Measurements from ENCODE around the gene SKOR2.

Gene SKOR2

GRCh38 chr18:47175283-47175897 lies 76.1 kb downstream of the SKOR2 start:
- Histone ChIP-seq H3K36me3 (ENCODE audit: control insufficient read depth in 4 of 4, insufficient read depth in 4 of 4, low read length in 3 of 4) (no peaks in the 10 kb centered on the region), H3K4me1 (ENCODE audit: control extremely low read depth in 1 of 4, control insufficient read depth in 4 of 4, insufficient read depth in 4 of 4, low read length in 3 of 4) (peaks cover 0 to 19% (median 13%) of the 10 kb centered on the region in 4 experiments), H3K4me3 (ENCODE audit: control insufficient read depth in 1 of 7, extremely low read depth in 1 of 7, insufficient read depth in 4 of 7, low read depth in 2 of 7, low read length in 6 of 7) (peak overlapping the region; percentile 81 to 96 (median 92)), H3K9me3 (ENCODE audit: control extremely low read depth in 1 of 5, control insufficient read depth in 4 of 5, insufficient read depth in 2 of 5, low read depth in 1 of 5, low read length in 4 of 5) (no peaks in the 10 kb centered on the region), H3K27ac (ENCODE audit: insufficient read depth in 1 of 2, low read depth in 1 of 2, low read length in 2 of 2, poor library complexity in 1 of 2, severe bottlenecking in 2 of 2) (peak overlapping the region; percentile 54 to 79), H3K27me3 (replicated peaks in 2 of 5; ENCODE audit: control insufficient read depth in 4 of 5, insufficient read depth in 5 of 5, low read length in 4 of 5) (no peaks in the 10 kb centered on the region)
- POLR2A ChIA-PET, result no interaction called here
- WGBS (ENCODE audit: insufficient coverage), result 5% methylated on average over 20 of the region's 24 CpGs
- CTCF ChIA-PET, result interaction anchor here (1.9 kb wide), 1 partner anchor 26 kb away, joined by 6 read pairs; no protein-coding TSS in a partner anchor
- DNase-seq, result no peak

- ChIA-PET CTCF (interaction anchor here (0.8 to 1.9 kb wide), 2 partner anchors 25 to 29 kb away, joined by 3 to 6 read pairs; no protein-coding TSS in a partner anchor), POLR2A (no interaction called here)
- no peaks in the 10 kb centered on the region for H3K27me3 ChIP-seq (replicated peaks in 2 of 5; ENCODE audit: control insufficient read depth in 4 of 5, insufficient read depth in 5 of 5, low read length in 4 of 5)
- WGBS (ENCODE audit: insufficient coverage), result 98% methylated on average over 9 of the region's 13 CpGs
- H3K4me1 ChIP-seq (ENCODE audit: control extremely low read depth in 1 of 4, control insufficient read depth in 4 of 4, insufficient read depth in 4 of 4, low read length in 3 of 4), result peaks cover 0 to 19% (median 13%) of the 10 kb centered on the region in 4 experiments
- no peaks in the 10 kb centered on the region for H3K36me3 ChIP-seq (ENCODE audit: control insufficient read depth in 4 of 4, insufficient read depth in 4 of 4, low read length in 3 of 4)
- DNase-seq, result no peak
- no peak overlapping the region for H3K27ac ChIP-seq (ENCODE audit: insufficient read depth in 1 of 2, low read depth in 1 of 2, low read length in 2 of 2, poor library complexity in 1 of 2, severe bottlenecking in 2 of 2)
- peak overlapping the region in 4 of 7 experiments; percentile 92 to 96 (median 94) for H3K4me3 ChIP-seq (ENCODE audit: control insufficient read depth in 1 of 7, extremely low read depth in 1 of 7, insufficient read depth in 4 of 7, low read depth in 2 of 7, low read length in 6 of 7)
- H3K9me3 ChIP-seq (ENCODE audit: control extremely low read depth in 1 of 5, control insufficient read depth in 4 of 5, insufficient read depth in 2 of 5, low read depth in 1 of 5, low read length in 4 of 5), result no peaks in the 10 kb centered on the region
Observed at GRCh38 chr18:47174545-47175116, 76.8 kb downstream of the SKOR2 start.

GRCh38 chr18:47172476-47172875 lies 79.0 kb downstream of the SKOR2 start:
- ChIA-PET POLR2A (no interaction called here), CTCF (interaction anchor here (1.6 kb wide), 1 partner anchor 22 kb away, joined by 6 read pairs; the partner anchor contains the start of gene HDHD2)
- Histone ChIP-seq H3K27me3 (replicated peaks in 2 of 5; ENCODE audit: control insufficient read depth in 4 of 5, insufficient read depth in 5 of 5, low read length in 4 of 5) (no peaks in the 10 kb centered on the region), H3K27ac (ENCODE audit: insufficient read depth in 1 of 2, low read depth in 1 of 2, low read length in 2 of 2, poor library complexity in 1 of 2, severe bottlenecking in 2 of 2) (no peak overlapping the region), H3K4me3 (ENCODE audit: control insufficient read depth in 1 of 7, extremely low read depth in 1 of 7, insufficient read depth in 4 of 7, low read depth in 2 of 7, low read length in 6 of 7) (no peak overlapping the region), H3K36me3 (ENCODE audit: control insufficient read depth in 4 of 4, insufficient read depth in 4 of 4, low read length in 3 of 4) (no peaks in the 10 kb centered on the region), H3K4me1 (ENCODE audit: control extremely low read depth in 1 of 4, control insufficient read depth in 4 of 4, insufficient read depth in 4 of 4, low read length in 3 of 4) (peaks cover 0 to 19% (median 13%) of the 10 kb centered on the region in 4 experiments), H3K9me3 (ENCODE audit: control extremely low read depth in 1 of 5, control insufficient read depth in 4 of 5, insufficient read depth in 2 of 5, low read depth in 1 of 5, low read length in 4 of 5) (no peaks in the 10 kb centered on the region)
- 100% methylated on average over 1 of the region's 2 CpGs for WGBS (ENCODE audit: insufficient coverage)
- no peak for DNase-seq

GRCh38 chr18:47168913-47169312 lies 82.5 kb downstream of the SKOR2 start:
- no CpG with 5 or more reads among the region's 1 CpG for WGBS (ENCODE audit: insufficient coverage)

GRCh38 chr18:47168509-47168908 lies 83.0 kb downstream of the SKOR2 start:
- no peak for DNase-seq
- Histone ChIP-seq H3K27me3 (replicated peaks in 2 of 5; ENCODE audit: control insufficient read depth in 4 of 5, insufficient read depth in 5 of 5, low read length in 4 of 5) (no peaks in the 10 kb centered on the region), H3K36me3 (ENCODE audit: control insufficient read depth in 4 of 4, insufficient read depth in 4 of 4, low read length in 3 of 4) (peaks cover 0 to 4% (median 1%) of the 10 kb centered on the region in 4 experiments), H3K4me1 (ENCODE audit: control extremely low read depth in 1 of 4, control insufficient read depth in 4 of 4, insufficient read depth in 4 of 4, low read length in 3 of 4) (peaks cover 0 to 8% (median 3%) of the 10 kb centered on the region in 4 experiments), H3K9me3 (ENCODE audit: control extremely low read depth in 1 of 5, control insufficient read depth in 4 of 5, insufficient read depth in 2 of 5, low read depth in 1 of 5, low read length in 4 of 5) (no peaks in the 10 kb centered on the region), H3K27ac (ENCODE audit: insufficient read depth in 1 of 2, low read depth in 1 of 2, low read length in 2 of 2, poor library complexity in 1 of 2, severe bottlenecking in 2 of 2) (no peak overlapping the region), H3K4me3 (ENCODE audit: control insufficient read depth in 1 of 7, extremely low read depth in 1 of 7, insufficient read depth in 4 of 7, low read depth in 2 of 7, low read length in 6 of 7) (no peak overlapping the region)
- CTCF ChIA-PET, result no interaction called here
- POLR2A ChIA-PET, result no interaction called here

More at GRCh38 chr18:47168913-47169312, 82.5 kb downstream of the SKOR2 start:
- POLR2A ChIA-PET, result no interaction called here
- Histone ChIP-seq H3K9me3 (ENCODE audit: control extremely low read depth in 1 of 5, control insufficient read depth in 4 of 5, insufficient read depth in 2 of 5, low read depth in 1 of 5, low read length in 4 of 5) (no peaks in the 10 kb centered on the region), H3K27ac (ENCODE audit: insufficient read depth in 1 of 2, low read depth in 1 of 2, low read length in 2 of 2, poor library complexity in 1 of 2, severe bottlenecking in 2 of 2) (no peak overlapping the region), H3K4me3 (ENCODE audit: control insufficient read depth in 1 of 7, extremely low read depth in 1 of 7, insufficient read depth in 4 of 7, low read depth in 2 of 7, low read length in 6 of 7) (no peak overlapping the region), H3K4me1 (ENCODE audit: control extremely low read depth in 1 of 4, control insufficient read depth in 4 of 4, insufficient read depth in 4 of 4, low read length in 3 of 4) (peaks cover 0 to 8% (median 3%) of the 10 kb centered on the region in 4 experiments), H3K27me3 (replicated peaks in 2 of 5; ENCODE audit: control insufficient read depth in 4 of 5, insufficient read depth in 5 of 5, low read length in 4 of 5) (no peaks in the 10 kb centered on the region), H3K36me3 (ENCODE audit: control insufficient read depth in 4 of 4, insufficient read depth in 4 of 4, low read length in 3 of 4) (peaks cover 0 to 4% (median under 1%) of the 10 kb centered on the region in 4 experiments)
- CTCF ChIA-PET, result no interaction called here
- DNase-seq, result peak in 2 of 3 donors; percentile 26 to 42

- Histone ChIP-seq H3K27me3 (replicated peaks in 2 of 5; ENCODE audit: control insufficient read depth in 4 of 5, insufficient read depth in 5 of 5, low read length in 4 of 5) (no peaks in the 10 kb centered on the region), H3K36me3 (ENCODE audit: control insufficient read depth in 4 of 4, insufficient read depth in 4 of 4, low read length in 3 of 4) (peaks cover 0 to 4% (median 1%) of the 10 kb centered on the region in 4 experiments), H3K27ac (ENCODE audit: insufficient read depth in 1 of 2, low read depth in 1 of 2, low read length in 2 of 2, poor library complexity in 1 of 2, severe bottlenecking in 2 of 2) (no peak overlapping the region), H3K9me3 (ENCODE audit: control extremely low read depth in 1 of 5, control insufficient read depth in 4 of 5, insufficient read depth in 2 of 5, low read depth in 1 of 5, low read length in 4 of 5) (no peaks in the 10 kb centered on the region), H3K4me1 (ENCODE audit: control extremely low read depth in 1 of 4, control insufficient read depth in 4 of 4, insufficient read depth in 4 of 4, low read length in 3 of 4) (no peaks in the 10 kb centered on the region), H3K4me3 (ENCODE audit: control insufficient read depth in 1 of 7, extremely low read depth in 1 of 7, insufficient read depth in 4 of 7, low read depth in 2 of 7, low read length in 6 of 7) (no peak overlapping the region)
- WGBS (ENCODE audit: insufficient coverage), result 100% methylated on average over 1 of the region's 2 CpGs
- CTCF ChIA-PET, result interaction anchor here (0.6 kb wide), 1 partner anchor 1047 kb away, joined by 3 read pairs; no protein-coding TSS in a partner anchor
- no peak for DNase-seq
- POLR2A ChIA-PET, result no interaction called here
Observed at GRCh38 chr18:47166294-47166693, 85.2 kb downstream of the SKOR2 start.

- Histone ChIP-seq H3K9me3 (ENCODE audit: control extremely low read depth in 1 of 5, control insufficient read depth in 4 of 5, insufficient read depth in 2 of 5, low read depth in 1 of 5, low read length in 4 of 5) (no peaks in the 10 kb centered on the region), H3K4me1 (ENCODE audit: control extremely low read depth in 1 of 4, control insufficient read depth in 4 of 4, insufficient read depth in 4 of 4, low read length in 3 of 4) (no peaks in the 10 kb centered on the region), H3K27ac (ENCODE audit: insufficient read depth in 1 of 2, low read depth in 1 of 2, low read length in 2 of 2, poor library complexity in 1 of 2, severe bottlenecking in 2 of 2) (no peak overlapping the region), H3K27me3 (replicated peaks in 2 of 5; ENCODE audit: control insufficient read depth in 4 of 5, insufficient read depth in 5 of 5, low read length in 4 of 5) (no peaks in the 10 kb centered on the region), H3K4me3 (ENCODE audit: control insufficient read depth in 1 of 7, extremely low read depth in 1 of 7, insufficient read depth in 4 of 7, low read depth in 2 of 7, low read length in 6 of 7) (no peak overlapping the region), H3K36me3 (ENCODE audit: control insufficient read depth in 4 of 4, insufficient read depth in 4 of 4, low read length in 3 of 4) (peaks cover 0 to 4% (median 1%) of the 10 kb centered on the region in 4 experiments)
- ChIA-PET POLR2A (no interaction called here), CTCF (no interaction called here)
- no peak for DNase-seq
- 90% methylated on average over 3 of the region's 5 CpGs for WGBS (ENCODE audit: insufficient coverage)
Observed at GRCh38 chr18:47163241-47163640, 88.2 kb downstream of the SKOR2 start.
